Putamen (tissue), 1 donor: ENCODE data around the gene NPIPA2.
"Not testable (repeated sequence)": the region's sequence is repeated elsewhere in the genome, so short reads cannot be mapped to it uniquely, and the experiment has no call there.

Source experiments
- DNase-seq: peaks from one replicate; pipeline ENCODE4 v3.0.0-alpha.2; 2016; ENCODE audit warnings: low spot score

NPIPA2 gene

DNA sequence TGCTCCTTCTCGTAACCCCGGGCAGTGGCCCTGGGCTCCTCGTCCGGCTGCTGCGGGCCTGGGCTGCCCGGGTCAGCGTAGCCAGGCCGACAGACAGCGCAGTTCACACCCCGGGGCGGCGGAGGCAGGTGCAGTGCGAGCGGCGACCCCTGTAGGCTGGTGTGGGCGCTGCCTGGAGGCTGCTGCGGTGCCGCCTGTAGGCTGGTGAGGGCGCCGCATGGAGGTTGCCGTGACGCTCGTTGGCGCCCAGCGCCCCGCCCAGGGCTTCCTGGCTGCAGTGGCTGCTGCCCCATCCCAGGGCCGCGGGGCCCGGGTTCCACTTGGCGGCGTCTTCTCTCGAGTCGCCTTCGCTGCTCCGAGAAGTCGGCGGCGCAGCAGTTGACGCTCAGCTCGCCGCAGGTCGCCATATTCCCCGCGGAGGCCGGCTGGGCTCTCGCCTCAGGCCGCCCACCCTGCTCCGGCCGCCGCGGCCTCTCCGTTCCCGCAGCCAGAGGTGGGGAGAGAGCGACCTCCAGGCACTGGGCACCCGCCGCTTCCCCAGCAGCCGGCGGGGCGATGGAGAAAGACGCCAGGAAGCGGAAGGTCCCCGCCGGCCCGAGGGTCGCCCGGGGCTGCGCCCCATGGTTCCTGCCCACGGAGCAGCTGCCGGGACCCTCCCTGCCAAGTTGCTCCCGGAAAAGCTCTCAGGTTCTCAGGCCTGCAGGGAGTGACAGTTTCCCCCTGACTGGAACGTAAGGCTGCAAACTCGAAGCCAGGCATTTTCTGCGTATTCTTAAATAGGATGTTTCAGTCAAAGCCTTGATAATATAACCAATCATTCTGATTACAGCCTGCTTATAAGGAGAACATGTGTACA is at the start of gene NPIPA2:
Gene NPIPA2 (plus strand): TSS at position 261 of the 856 bp plus-strand sequence. CDS start 5,533 bp downstream, outside the sequence.
- not testable (repeated sequence) for DNase-seq

- DNase-seq = not testable (repeated sequence)
Observed at GRCh38 chr16:14694129-14694528, 48.2 kb upstream of the NPIPA2 start, which contains the start of gene PLA2G10. TSS of gene PLA2G10 (minus strand) at chr16:14694308. CDS start at chr16:14694229, 79 bp downstream.

DNA sequence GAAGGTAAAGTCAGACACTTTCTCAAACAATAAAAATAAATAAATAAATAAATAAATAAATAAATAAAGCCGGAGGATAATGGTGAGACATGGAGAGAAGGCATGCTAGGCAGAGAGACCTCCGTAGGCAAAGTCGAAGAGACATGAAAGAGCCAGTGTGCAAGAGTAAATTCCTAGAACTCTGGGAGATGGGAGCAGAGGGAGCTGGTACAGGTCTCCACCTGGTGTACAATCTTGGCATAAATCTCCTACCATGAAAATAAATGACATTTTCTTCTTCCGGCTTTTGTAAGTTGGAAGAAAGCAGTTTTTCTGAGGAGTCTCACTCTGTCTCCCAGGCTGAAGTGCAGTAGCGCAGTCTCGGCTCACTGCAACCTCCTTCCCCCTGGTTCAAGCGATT is 40.5 kb upstream of the NPIPA2 start:
- DNase-seq = not testable (repeated sequence)

DNA sequence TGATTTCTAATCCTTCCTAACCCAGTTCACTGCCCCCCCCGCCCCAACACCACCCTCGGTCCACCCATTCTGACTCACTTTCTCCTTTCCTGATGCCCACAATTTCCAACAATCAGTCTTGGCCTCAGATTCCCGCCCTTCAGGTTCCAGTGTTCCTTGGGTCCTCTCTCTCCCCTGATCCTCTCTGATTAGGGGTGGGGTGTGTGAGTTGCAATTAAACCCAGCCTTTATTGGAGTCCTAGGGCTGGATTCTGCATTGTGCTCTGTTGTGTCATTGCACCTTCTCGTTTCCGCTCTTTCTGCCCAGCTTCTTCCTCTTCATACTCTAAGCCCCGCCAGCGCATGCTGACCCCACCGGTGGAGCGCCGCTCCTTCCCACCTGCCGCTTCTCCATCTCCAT is 39.7 kb upstream of the NPIPA2 start:
- not testable (repeated sequence) for DNase-seq

DNA sequence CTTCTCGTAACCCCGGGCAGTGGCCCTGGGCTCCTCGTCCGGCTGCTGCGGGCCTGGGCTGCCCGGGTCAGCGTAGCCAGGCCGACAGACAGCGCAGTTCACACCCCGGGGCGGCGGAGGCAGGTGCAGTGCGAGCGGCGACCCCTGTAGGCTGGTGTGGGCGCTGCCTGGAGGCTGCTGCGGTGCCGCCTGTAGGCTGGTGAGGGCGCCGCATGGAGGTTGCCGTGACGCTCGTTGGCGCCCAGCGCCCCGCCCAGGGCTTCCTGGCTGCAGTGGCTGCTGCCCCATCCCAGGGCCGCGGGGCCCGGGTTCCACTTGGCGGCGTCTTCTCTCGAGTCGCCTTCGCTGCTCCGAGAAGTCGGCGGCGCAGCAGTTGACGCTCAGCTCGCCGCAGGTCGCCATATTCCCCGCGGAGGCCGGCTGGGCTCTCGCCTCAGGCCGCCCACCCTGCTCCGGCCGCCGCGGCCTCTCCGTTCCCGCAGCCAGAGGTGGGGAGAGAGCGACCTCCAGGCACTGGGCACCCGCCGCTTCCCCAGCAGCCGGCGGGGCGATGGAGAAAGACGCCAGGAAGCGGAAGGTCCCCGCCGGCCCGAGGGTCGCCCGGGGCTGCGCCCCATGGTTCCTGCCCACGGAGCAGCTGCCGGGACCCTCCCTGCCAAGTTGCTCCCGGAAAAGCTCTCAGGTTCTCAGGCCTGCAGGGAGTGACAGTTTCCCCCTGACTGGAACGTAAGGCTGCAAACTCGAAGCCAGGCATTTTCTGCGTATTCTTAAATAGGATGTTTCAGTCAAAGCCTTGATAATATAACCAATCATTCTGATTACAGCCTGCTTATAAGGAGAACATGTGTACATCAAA is 38.9 kb upstream of the NPIPA2 start, which contains the start of gene NPIPA3:
Gene NPIPA3 (plus strand): TSS at position 256 of the 856 bp plus-strand sequence. CDS start 5,533 bp downstream, outside the sequence.
- not testable (repeated sequence) for DNase-seq

DNA sequence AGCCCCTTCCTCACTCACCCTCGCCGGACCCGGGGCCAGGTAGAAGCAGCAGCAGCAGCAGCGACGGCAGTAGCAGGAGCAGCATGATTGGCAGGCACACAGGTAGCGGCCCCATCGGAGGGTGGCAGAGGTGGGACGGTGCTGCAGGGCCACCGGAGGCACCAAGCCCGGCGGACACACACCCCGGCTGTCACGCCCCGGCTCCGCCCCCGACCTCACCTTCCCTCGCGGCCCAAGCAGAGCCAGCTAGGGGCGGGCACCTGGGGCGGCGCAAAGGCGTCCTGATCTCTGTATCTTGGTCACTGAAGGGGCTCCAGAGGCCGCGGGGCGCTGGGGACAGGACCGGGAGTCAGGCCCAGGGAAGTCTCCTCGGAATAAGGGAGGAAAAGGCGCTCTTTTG is 9.1 kb upstream of the NPIPA2 start:
- DNase-seq = not testable (repeated sequence)

- DNase-seq = not testable (repeated sequence)
Observed at GRCh38 chr16:14740832-14741385, 1.4 kb upstream of the NPIPA2 start.

- not testable (repeated sequence) for DNase-seq
Observed at GRCh38 chr16:14741794-14742193, 539 bp upstream of the NPIPA2 start.

DNA sequence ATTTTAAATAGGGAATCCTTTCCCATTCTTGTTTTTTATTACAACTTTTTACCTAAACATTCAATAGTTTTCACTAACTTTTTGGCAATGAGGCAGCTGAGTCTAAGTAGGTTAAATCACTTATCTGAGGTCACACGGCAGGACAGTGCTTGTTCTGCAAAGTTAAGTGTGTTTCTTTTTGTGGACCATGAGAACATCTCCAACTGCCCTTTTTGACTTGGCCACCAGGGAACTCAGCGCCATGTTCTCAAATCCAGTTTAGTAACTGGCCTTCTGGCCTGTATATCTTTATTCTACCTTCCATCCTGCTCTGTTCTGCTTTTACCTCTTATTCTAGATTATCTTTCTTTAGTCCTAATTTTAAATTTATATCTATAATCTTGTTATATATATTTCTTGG is 31.3 kb downstream of the NPIPA2 start:
- DNase-seq = not testable (repeated sequence)

DNA sequence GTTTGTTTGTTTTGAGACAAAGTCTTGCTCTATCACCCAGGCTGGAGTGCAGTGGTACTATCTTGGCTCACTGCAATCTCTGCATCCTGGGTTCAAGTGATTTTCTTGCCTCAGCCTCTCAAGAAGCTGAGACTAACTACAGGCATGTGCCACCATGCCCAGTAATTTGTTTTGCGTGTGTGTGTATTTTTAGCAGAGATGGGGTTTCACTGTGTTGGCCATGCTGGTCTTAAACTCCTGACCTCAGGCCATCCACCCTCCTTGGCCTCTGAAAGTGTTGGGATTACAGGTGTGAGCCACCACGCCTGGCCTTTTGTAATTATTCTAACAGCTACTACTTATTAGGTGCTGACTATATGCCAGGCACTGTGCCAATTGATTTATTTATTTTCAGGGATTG is 33.3 kb downstream of the NPIPA2 start:
- not testable (repeated sequence) for DNase-seq

DNA sequence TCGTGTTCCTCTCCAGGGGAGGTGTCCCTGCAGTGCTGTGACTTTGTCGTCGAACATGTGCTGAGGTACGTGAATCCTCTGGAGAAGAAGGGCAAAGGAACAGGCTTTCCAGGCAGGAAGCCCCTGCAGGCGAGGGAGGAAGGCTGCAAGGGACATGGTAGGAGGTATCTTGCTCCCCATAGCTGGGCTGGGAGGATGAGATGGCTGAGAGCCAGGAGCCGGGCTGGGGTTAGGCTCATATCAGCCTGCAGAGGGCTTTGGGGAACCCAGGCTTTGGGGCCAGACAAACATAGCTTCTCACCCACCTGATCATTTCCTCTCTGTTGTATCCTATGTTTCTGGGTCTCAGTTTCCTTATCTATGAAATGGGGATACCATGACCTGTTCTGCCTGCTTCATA is 34.4 kb downstream of the NPIPA2 start:
- not testable (repeated sequence) for DNase-seq

- DNase-seq = not testable (repeated sequence)
Observed at GRCh38 chr16:14779368-14779877, 37.1 kb downstream of the NPIPA2 start.

GRCh38 chr16:14786180-14786579 is 43.8 kb downstream of the NPIPA2 start:
- DNase-seq = not testable (repeated sequence)

DNA sequence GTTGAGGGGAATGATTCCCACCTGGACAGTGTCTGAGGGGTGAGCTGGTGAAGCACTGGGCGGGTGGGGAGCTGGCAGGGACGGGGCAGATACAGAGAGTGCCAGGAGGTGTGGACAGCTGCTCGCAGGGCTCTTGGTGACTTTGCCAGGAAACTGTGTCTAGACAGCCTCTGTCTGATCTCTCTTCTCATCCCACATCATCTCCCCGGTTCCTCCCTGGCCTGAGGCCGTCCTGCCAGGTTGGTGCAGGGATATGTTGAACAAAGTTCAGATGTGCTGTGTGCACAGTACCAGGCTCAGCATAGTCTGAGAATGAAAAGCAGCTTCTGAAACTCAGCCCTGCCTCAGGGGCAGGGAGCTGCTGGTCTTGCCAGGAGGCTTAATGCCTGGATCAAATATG is 47.2 kb downstream of the NPIPA2 start:
- DNase-seq = not testable (repeated sequence)

- DNase-seq = not testable (repeated sequence)
Observed at GRCh38 chr16:14790320-14790956, 48.1 kb downstream of the NPIPA2 start.

DNA sequence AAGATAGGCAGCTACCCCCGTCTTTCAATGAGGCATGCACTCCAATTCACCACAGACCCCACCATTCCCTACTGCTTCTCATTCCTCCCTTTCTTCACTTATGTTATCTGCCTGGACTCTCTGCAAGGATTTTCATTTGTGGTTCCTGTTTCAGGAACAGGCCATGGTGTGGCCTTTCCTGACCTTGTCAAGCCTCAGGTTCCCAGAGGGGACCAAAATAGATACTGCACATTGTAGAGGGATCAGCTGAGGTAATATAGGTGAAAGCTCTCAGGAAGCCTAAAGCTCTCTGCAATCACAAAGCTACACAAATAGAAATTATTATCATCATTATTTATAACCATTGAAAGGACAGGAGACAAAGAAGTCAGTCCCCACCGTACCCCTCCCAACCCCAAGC is 50.6 kb downstream of the NPIPA2 start:
- DNase-seq = not testable (repeated sequence)

DNA sequence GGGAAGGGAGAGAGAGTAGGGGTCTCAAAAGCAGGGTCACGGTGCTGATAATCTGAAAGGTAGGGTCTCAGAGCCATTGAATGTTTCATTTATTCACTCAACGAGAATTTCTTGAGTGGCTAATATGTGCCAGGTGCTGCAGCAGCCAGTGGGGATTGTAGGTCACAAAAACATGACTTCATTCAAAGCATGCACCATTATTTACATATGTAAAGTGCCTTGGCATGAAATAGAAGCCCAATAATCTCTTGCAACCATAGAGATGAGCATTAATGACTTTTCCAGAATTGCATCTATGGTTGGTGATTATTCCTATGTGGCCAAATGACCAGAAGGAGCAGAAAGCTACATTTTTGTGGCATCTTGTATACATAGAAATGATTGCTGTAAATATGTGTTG is 55.2 kb downstream of the NPIPA2 start:
- not testable (repeated sequence) for DNase-seq

- DNase-seq = not testable (repeated sequence)
Observed at GRCh38 chr16:14803577-14803976, 61.2 kb downstream of the NPIPA2 start.

DNA sequence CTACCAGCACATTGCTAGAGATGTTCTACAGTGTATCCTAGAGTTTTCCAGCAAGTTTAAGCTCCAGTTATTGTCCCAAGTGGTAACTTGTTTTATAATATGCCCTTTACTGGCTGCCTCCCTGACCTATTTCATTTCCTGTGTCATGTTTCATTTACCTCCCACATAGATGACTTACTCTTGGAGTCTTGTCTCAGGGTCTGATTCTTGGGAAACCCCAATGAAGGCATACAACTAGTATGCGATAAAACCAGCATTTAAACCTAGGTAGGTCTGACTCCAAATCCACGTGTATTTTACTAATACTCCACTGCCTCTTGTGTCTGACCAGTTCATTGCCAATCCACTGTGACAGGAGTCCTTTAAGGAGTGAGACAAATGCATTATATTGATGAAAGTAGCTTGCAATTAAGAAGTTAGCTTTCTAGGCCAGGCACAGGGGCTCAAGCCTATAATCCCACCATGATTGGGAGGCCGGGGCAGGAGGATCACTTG is 64.9 kb downstream of the NPIPA2 start:
- not testable (repeated sequence) for DNase-seq

- DNase-seq = not testable (repeated sequence)
Observed at GRCh38 chr16:14813890-14814289, 71.6 kb downstream of the NPIPA2 start.
